HG03571 (cell line): ENCODE results near the gene GRIK2.
A peak's percentile ranks its signal among the peaks of the same experiment; 100 is the strongest.

Experiments
- ATAC-seq: cut with Tn5 transposase; IDR thresholded peaks from one replicate; pipeline ENCODE4 v1.9.1; 2021; ENCODE audit not compliant: unreplicated experiment

Gene GRIK2

GRCh38 chr6:101776919-101777350 is 383.4 kb downstream of the GRIK2 start:
- ATAC-seq: no peak

GRCh38 chr6:101777646-101778045 is 384.1 kb downstream of the GRIK2 start:
- ATAC-seq: no peak

- no peak for ATAC-seq
These were observed 385.7 kb downstream of the GRIK2 start for GRCh38 chr6:101779051-101779844.

- no peak for ATAC-seq
These were observed 389.8 kb downstream of the GRIK2 start for GRCh38 chr6:101783287-101783686.

GRCh38 chr6:101784094-101784493 is 390.6 kb downstream of the GRIK2 start:
- ATAC-seq: no peak

- ATAC-seq: no peak
These were observed 406.0 kb downstream of the GRIK2 start for GRCh38 chr6:101799531-101799930.

GRCh38 chr6:101800598-101800997 is 407.1 kb downstream of the GRIK2 start:
- ATAC-seq: no peak

- no peak for ATAC-seq
These were observed 409.6 kb downstream of the GRIK2 start for GRCh38 chr6:101803136-101803535.

GRCh38 chr6:101806241-101806640 is 412.7 kb downstream of the GRIK2 start:
- no peak for ATAC-seq

GRCh38 chr6:101811108-101811507 is 417.6 kb downstream of the GRIK2 start:
- no peak for ATAC-seq

GRCh38 chr6:101816716-101817115 is 423.2 kb downstream of the GRIK2 start:
- no peak for ATAC-seq

- no peak for ATAC-seq
These were observed 424.5 kb downstream of the GRIK2 start for GRCh38 chr6:101818051-101818450.

GRCh38 chr6:101824551-101825345 is 431.2 kb downstream of the GRIK2 start:
- no peak for ATAC-seq

GRCh38 chr6:101826269-101826668 is 432.8 kb downstream of the GRIK2 start:
- ATAC-seq: no peak

- no peak for ATAC-seq
These were observed 433.2 kb downstream of the GRIK2 start for GRCh38 chr6:101826678-101827077.

- ATAC-seq: no peak
These were observed 437.1 kb downstream of the GRIK2 start for GRCh38 chr6:101830501-101831031.

- ATAC-seq: no peak
These were observed 438.9 kb downstream of the GRIK2 start for GRCh38 chr6:101832371-101832770.

GRCh38 chr6:101840100-101840499 is 446.6 kb downstream of the GRIK2 start:
- no peak for ATAC-seq

GRCh38 chr6:101845172-101845571 is 451.7 kb downstream of the GRIK2 start:
- ATAC-seq: no peak

GRCh38 chr6:101845621-101846020 is 452.1 kb downstream of the GRIK2 start:
- peak; percentile 60 for ATAC-seq

GRCh38 chr6:101847690-101848089 is 454.2 kb downstream of the GRIK2 start:
- ATAC-seq: no peak

- no peak for ATAC-seq
These were observed 458.4 kb downstream of the GRIK2 start for GRCh38 chr6:101851911-101852310.
